Stimulated activated CD8-positive, alpha-beta memory T cell treated with anti-CD3 and anti-CD28 coated beads, Interleukin-7, amount 100 ng/mL, for 24 hours (primary cell): ENCODE measurements around the gene CCNL2.

ENCODE experiments used
- DNase-seq: peaks from one replicate; pipeline ENCODE4 v3.0.0-alpha.2; 2020; ENCODE audit warnings: low read depth

CCNL2 gene

GRCh38 chr1:1342061-1342562, 57.0 kb downstream of the CCNL2 start:
- DNase-seq, result no peak

GRCh38 chr1:1341549-1342021, 57.5 kb downstream of the CCNL2 start:
- no peak for DNase-seq

GRCh38 chr1:1340791-1341548, 58.2 kb downstream of the CCNL2 start:
- DNase-seq, result no peak

GRCh38 chr1:1340185-1340584, 59.0 kb downstream of the CCNL2 start:
- DNase-seq, result no peak

- no peak for DNase-seq
These were observed 60.9 kb downstream of the CCNL2 start for GRCh38 chr1:1338278-1338677.

- DNase-seq, result no peak
These were observed 61.4 kb downstream of the CCNL2 start for GRCh38 chr1:1337793-1338147.

GRCh38 chr1:1336931-1337792, 62.0 kb downstream of the CCNL2 start:
- no peak for DNase-seq

- no peak for DNase-seq
These were observed 62.7 kb downstream of the CCNL2 start for GRCh38 chr1:1336446-1336845.

GRCh38 chr1:1335792-1336248, 63.3 kb downstream of the CCNL2 start:
- DNase-seq, result no peak
